Epithelial cell of esophagus (primary cell): Measurements from ENCODE around the gene RACK1.
"Not testable (repeated sequence)": the region's sequence is repeated elsewhere in the genome, so short reads cannot be mapped to it uniquely, and the experiment has no call there.

ENCODE experiments used
- DNase-seq: peaks from one replicate; pipeline ENCODE4 v3.0.0; 2010; ENCODE audit warnings: low read depth
- H3K4me3 ChIP-seq: 2 replicates; pipeline ENCODE4 v1.5.1; 2011; ENCODE audit warnings: mild to moderate bottlenecking, low read length, control low read depth
- TF ChIP-seq, protein P1 (sequence below): IDR thresholded peaks from 2 replicates; pipeline ENCODE4 v1.5.1; 2011; ENCODE audit warnings: low read depth, mild to moderate bottlenecking, low read length, control low read depth, inconsistent platforms; ENCODE audit not compliant: insufficient read depth; ENCODE audit errors: missing control alignments

Gene RACK1

DNA sequence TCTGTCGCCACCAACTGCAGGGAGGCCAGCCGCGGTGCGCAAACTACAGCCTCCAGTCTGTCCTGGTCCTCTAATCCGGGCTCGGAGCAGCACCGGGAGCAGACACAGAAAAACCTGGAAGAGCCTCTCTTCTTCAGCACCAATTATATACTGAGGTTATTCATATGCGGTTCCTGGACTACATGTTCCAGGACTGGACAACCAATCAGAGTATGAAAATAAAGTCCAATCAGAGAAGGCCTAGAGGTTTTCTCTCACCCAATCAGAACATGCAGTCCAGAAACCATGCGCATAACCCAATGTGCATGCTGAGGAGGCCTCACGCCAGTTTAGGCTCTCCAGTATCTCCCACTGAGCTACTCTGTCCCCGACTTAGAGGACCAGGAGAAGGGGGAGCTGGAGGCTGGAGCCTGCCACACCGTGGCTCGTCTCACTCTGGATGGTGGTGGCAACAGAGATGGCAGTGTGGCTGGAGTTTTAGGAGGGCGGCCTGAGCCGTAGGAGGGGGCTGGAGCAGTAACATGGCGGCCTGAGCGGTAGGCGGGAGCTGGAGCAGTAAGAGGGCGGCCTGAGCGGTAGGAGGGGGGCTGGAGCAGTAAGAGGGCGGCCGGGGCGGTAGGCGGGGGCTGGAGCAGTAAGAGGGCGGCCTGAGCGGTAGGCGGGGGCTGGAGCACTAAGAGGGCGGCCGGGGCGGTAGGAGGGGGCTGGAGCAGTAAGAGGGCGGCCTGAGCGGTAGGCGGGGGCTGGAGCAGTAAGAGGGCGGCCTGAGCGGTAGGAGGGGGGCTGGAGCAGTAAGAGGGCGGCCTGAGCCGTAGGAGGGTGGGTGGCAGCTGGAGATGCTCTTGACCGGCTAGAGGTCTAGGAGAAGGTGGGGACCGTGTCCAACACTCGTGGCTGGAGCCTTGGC is 37.6 kb upstream of the RACK1 start:
- no peak overlapping the region for H3K4me3 ChIP-seq
- TF ChIP-seq, protein P1, sequence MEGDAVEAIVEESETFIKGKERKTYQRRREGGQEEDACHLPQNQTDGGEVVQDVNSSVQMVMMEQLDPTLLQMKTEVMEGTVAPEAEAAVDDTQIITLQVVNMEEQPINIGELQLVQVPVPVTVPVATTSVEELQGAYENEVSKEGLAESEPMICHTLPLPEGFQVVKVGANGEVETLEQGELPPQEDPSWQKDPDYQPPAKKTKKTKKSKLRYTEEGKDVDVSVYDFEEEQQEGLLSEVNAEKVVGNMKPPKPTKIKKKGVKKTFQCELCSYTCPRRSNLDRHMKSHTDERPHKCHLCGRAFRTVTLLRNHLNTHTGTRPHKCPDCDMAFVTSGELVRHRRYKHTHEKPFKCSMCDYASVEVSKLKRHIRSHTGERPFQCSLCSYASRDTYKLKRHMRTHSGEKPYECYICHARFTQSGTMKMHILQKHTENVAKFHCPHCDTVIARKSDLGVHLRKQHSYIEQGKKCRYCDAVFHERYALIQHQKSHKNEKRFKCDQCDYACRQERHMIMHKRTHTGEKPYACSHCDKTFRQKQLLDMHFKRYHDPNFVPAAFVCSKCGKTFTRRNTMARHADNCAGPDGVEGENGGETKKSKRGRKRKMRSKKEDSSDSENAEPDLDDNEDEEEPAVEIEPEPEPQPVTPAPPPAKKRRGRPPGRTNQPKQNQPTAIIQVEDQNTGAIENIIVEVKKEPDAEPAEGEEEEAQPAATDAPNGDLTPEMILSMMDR = no peak
- DNase-seq = no peak

DNA sequence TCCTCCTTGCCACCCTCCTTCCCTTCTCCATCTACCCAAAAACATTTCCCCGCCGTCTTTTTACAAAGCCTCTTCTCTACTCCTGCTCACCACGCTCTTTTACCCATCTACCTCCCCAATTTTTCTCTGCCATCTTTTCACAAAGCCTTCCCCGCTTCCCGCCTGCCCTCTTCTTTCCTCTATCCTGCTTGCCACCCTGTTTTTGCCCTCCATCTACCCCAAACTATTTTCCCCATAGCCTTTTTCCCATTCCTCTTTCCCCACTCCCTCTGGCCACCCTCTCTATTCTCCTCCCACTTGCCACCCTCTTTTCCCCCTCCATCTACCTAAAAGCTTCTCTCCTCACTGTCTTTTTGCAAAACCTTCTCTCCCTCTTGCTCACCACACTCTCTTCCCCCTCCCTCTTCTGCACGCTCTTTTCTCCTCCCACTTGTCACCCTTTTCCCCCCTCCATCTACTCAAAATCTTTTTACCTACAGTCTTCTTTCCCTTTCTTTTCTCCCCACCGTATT is 36.6 kb upstream of the RACK1 start:
- no peak overlapping the region for H3K4me3 ChIP-seq
- no peak for DNase-seq
- TF ChIP-seq, protein P1 = no peak

DNA sequence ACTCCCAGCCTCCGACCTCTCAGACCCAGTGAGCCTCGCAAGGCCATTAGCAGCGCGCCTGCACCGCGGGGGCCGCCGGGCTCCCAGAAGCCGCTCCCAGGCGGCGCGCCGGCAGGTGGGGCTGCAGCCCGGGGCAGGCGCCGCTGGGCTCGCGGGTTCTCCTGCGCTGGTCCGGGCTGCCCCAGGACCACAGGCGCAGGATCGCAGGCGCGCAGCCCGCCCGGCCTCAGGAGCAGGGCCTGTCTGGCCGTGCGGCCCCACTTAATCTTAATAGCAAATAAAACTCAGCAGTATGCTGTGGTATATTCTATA is 29.7 kb upstream of the RACK1 start:
- DNase-seq, H3K4me3 ChIP-seq: not testable (repeated sequence)

DNA sequence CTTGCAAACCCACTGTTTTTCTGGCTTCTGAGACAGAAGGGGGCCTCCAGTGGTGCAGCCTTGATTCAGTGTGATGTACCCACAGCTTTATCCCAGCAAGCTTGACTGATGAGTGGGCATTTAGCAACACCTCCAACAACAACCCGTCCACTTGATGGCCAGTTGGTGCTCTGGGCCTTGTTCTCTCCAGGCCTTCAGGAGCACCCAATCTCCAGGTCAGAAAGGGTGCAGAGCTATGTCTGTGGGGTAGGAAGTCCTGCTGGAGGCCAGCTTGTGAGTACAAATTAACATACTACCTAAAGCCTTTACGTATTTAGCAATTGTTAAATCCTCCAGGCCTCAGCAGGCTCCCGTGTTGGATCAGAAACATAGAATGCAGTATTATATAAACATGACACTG is 27.4 kb upstream of the RACK1 start:
- H3K4me3 ChIP-seq = no peak overlapping the region
- DNase-seq = no peak
- TF ChIP-seq, protein P1 = no peak

DNA sequence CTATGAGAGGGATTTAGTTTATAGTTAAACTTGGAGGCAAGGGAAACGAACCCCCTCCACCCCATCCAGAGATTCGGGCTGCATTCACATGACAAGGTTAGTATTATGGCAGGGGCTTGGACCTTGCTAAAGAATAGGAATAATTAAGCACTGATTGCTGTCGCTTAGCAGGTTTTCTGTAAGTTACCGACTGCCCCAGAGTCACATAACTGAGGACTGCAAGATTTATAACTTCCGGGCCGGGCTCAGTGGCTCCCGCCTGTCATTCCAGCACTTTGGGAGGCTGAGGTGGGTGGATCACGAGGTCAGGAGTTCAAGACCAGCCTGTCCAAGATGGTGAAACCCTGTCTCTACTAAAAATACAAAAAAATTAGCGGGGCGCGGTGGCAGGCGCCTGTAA is 24.2 kb upstream of the RACK1 start:
- H3K4me3 ChIP-seq, DNase-seq: not testable (repeated sequence)

DNA sequence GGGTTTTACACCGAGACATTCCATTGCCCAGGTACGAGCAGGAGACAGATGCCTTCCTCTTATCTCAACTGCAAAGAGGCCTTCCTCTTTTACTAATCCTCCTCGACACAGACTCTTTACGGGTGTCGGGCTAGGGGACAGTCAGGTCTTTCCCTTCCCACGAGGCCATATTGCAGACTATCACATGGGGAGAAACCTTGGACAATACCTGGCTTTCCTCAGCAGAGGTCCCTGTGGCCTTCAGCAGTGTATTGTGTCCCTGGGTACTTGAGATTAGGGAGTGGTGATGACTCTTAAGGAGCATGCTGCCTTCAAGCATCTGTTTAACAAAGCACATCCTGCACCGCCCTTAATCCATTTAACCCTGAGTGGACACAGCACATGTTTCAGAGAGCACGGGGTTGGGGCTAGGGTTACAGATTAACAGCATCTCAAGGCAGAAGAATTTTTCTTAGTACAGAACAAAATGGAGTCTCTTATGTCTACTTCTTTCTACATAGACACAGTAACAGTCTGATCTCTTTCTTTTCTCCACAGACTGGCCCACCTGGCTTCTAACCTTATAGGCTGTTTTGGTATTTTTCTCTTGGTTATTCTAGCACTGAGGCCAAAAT is 23.7 kb upstream of the RACK1 start:
- H3K4me3 ChIP-seq, DNase-seq: not testable (repeated sequence)

DNA sequence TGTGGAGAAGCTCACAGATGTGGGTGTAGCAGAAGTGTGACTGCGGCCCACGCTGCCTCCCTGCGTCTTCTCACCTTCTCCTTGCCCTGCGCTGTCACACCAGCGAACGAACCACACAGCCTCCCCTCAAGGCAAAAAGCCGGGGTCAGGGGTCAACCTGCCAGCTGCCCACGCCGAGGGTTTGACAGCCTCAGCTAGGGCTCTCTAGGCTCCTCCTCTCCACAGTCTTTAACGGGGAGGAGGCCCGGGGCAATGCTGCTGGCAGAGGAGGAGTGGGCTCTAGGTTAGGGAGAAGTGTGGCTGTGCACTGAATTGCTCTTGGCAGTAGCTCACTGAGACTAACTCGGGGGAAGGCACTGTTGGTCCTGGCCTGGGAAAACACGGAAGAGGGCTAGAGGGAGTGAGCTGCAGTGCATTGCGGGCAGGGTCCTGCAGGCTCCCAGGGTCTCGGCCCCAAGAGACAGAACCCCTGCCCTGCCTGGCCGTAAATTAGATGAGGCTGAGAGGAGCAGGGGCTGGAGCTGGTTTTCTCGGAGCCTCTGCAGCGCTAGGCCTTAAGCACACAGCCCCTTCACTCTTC is 21.5 kb upstream of the RACK1 start:
- H3K4me3 ChIP-seq = no peak overlapping the region
- no peak for DNase-seq
- TF ChIP-seq, protein P1 = no peak

DNA sequence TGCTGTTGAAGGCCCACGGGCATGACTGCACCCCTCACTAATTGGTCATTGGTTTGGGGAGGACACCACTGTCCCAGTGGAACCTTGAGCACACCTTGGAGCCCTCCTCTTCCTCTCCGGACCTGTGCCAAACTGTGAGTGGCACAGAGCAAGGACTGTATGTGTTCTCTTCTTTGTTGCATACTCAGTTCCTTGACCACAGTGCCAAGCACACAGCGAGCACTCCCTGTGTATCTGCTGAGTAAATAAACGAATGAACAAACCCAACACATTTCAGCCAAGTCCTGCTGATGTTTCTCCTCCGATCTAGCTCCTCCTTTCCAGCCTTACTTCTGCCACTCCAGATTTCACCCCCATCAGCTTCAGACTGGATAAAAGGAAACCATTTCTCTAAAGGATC is 19.9 kb upstream of the RACK1 start:
- TF ChIP-seq, protein P1 = no peak

More for the DNA sequence above, 19.9 kb upstream of the RACK1 start:
- DNase-seq = no peak
- no peak overlapping the region for H3K4me3 ChIP-seq
